Measurements from ENCODE around the gene DDAH1.

DDAH1 gene

DNA sequence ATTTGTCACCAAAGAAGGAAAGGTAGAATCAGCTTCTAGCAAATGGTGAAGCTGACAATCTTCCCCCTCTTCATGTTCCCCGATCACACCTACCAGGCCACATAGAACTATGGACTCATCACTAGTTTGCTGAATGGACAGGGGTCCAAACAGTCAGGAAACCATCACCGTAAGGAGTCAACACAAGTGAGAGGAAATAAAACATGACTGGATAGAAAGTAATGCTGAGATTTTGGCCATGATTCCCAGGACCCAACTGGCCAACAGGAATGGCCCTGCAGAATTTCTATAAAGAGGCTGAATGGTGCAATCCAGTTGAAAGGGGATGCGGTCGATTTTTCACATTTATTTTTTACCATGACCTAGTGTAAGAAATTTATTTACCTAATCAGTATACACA lies 10.7 kb downstream of the DDAH1 start:
- no peaks in the 10 kb centered on the region for H3K9me3 ChIP-seq (ENCODE audit: insufficient read depth, low read length)
- H2AFZ ChIP-seq (ENCODE audit: low read depth, low read length, severe bottlenecking), result no peak overlapping the region
- no peak overlapping the region for H3K4me3 ChIP-seq (ENCODE audit: insufficient read depth, low read length, poor library complexity, severe bottlenecking)
- no peaks in the 10 kb centered on the region for H3K9me2 ChIP-seq (replicated peaks; ENCODE audit: insufficient read depth, low read length)
- H3K36me3 ChIP-seq (ENCODE audit: low read length), result no peaks in the 10 kb centered on the region
- no peak overlapping the region for H3K4me2 ChIP-seq (ENCODE audit: low read depth, low read length, poor library complexity, severe bottlenecking)
- H3K27me3 ChIP-seq (ENCODE audit: low read length), result no peaks in the 10 kb centered on the region
- H3K27ac ChIP-seq (ENCODE audit: low read depth, low read length), result no peak overlapping the region
- no peak overlapping the region for H3K9ac ChIP-seq (ENCODE audit: low read length)
- no peaks in the 10 kb centered on the region for H3F3A ChIP-seq (ENCODE audit: insufficient read depth)
- 0 out of 2 replicates have a peak, but pooled peaks cover 6% of the 10 kb centered on the region for H4K20me1 ChIP-seq (ENCODE audit: low read depth, low read length)
- no peaks in the 10 kb centered on the region for H3K79me2 ChIP-seq (ENCODE audit: insufficient read depth, low read length)
- TF ChIP-seq, protein P1, sequence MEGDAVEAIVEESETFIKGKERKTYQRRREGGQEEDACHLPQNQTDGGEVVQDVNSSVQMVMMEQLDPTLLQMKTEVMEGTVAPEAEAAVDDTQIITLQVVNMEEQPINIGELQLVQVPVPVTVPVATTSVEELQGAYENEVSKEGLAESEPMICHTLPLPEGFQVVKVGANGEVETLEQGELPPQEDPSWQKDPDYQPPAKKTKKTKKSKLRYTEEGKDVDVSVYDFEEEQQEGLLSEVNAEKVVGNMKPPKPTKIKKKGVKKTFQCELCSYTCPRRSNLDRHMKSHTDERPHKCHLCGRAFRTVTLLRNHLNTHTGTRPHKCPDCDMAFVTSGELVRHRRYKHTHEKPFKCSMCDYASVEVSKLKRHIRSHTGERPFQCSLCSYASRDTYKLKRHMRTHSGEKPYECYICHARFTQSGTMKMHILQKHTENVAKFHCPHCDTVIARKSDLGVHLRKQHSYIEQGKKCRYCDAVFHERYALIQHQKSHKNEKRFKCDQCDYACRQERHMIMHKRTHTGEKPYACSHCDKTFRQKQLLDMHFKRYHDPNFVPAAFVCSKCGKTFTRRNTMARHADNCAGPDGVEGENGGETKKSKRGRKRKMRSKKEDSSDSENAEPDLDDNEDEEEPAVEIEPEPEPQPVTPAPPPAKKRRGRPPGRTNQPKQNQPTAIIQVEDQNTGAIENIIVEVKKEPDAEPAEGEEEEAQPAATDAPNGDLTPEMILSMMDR (IDR thresholded peaks at IDR 0.05; ENCODE audit: insufficient read depth, low read length, poor library complexity, severe bottlenecking), result no peak
- no peak for TF ChIP-seq EZH2phosphoT487 (conservative IDR thresholded peaks at IDR 0.05; ENCODE audit: low read length)

DNA sequence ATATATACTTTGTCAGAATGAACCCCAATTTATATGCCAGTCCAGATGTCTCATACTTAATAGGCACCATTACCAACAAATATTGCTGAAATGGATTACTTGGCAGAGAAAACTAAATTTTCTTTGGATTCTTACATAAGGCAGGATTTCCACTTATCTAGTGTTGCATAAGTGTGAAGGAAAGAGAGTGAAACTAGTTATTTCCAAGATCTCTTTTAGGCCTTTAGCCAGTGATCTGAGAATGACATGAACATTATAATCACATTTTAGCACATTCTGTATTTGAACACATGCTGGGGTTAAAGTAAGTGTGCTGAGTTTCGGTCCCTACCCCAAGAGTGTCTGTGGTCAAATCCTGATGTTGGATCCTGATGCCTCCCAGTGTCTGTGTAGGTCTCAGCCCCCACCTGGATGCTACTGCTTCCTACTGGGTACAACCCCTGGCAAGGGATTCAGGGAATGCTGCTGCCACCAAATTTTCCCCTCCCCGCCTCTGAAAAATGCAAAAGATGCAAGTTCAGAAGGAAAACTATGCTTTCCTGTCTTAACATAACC lies 11.2 kb downstream of the DDAH1 start:
- Histone ChIP-seq H3F3A (ENCODE audit: insufficient read depth) (no peaks in the 10 kb centered on the region), H3K9me2 (replicated peaks; ENCODE audit: insufficient read depth, low read length) (no peaks in the 10 kb centered on the region), H3K79me2 (ENCODE audit: insufficient read depth, low read length) (no peaks in the 10 kb centered on the region)

DNA sequence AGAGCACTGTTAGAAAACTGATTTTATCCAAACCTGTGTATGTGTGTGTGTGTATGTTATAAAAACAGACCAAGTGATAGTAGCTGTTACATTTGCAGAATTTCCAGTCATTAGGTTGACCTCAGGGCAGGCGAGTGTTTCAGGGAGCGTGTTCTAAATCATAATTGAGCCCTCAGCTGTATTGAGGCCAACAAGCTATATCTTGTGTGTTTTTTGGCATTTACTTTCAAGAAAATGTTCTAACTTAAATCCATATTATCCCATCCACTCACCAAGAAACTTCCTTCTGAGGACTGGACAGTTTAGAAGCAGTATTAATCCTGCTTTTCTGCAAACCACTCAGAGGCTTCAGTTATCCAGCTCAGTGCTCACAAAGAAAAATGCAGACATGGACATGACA lies 12.0 kb downstream of the DDAH1 start:
- Histone ChIP-seq H3K4me3 (ENCODE audit: insufficient read depth, low read length, poor library complexity, severe bottlenecking) (no peak overlapping the region), H3K9ac (ENCODE audit: low read length) (no peak overlapping the region), H3K9me2 (replicated peaks; ENCODE audit: insufficient read depth, low read length) (no peaks in the 10 kb centered on the region), H3K27ac (ENCODE audit: low read depth, low read length) (no peak overlapping the region), H2AFZ (ENCODE audit: low read depth, low read length, severe bottlenecking) (no peak overlapping the region), H4K20me1 (ENCODE audit: low read depth, low read length) (0 out of 2 replicates have a peak, but pooled peaks cover 6% of the 10 kb centered on the region), H3K79me2 (ENCODE audit: insufficient read depth, low read length) (no peaks in the 10 kb centered on the region), H3K27me3 (ENCODE audit: low read length) (no peaks in the 10 kb centered on the region), H3K4me2 (ENCODE audit: low read depth, low read length, poor library complexity, severe bottlenecking) (no peak overlapping the region), H3F3A (ENCODE audit: insufficient read depth) (no peaks in the 10 kb centered on the region), H3K36me3 (ENCODE audit: low read length) (no peaks in the 10 kb centered on the region), H3K9me3 (ENCODE audit: insufficient read depth, low read length) (no peaks in the 10 kb centered on the region)
- TF ChIP-seq, protein P1 (IDR thresholded peaks at IDR 0.05; ENCODE audit: insufficient read depth, low read length, poor library complexity, severe bottlenecking), result no peak
- TF ChIP-seq EZH2phosphoT487 (conservative IDR thresholded peaks at IDR 0.05; ENCODE audit: low read length), result no peak

More for the DNA sequence above, 11.2 kb downstream of the DDAH1 start:
- Histone ChIP-seq H3K27ac (ENCODE audit: low read depth, low read length) (no peak overlapping the region), H3K9ac (ENCODE audit: low read length) (no peak overlapping the region), H4K20me1 (ENCODE audit: low read depth, low read length) (0 out of 2 replicates have a peak, but pooled peaks cover 6% of the 10 kb centered on the region), H3K4me3 (ENCODE audit: insufficient read depth, low read length, poor library complexity, severe bottlenecking) (no peak overlapping the region), H3K9me3 (ENCODE audit: insufficient read depth, low read length) (no peaks in the 10 kb centered on the region), H2AFZ (ENCODE audit: low read depth, low read length, severe bottlenecking) (no peak overlapping the region), H3K36me3 (ENCODE audit: low read length) (no peaks in the 10 kb centered on the region), H3K27me3 (ENCODE audit: low read length) (no peaks in the 10 kb centered on the region), H3K4me2 (ENCODE audit: low read depth, low read length, poor library complexity, severe bottlenecking) (no peak overlapping the region)
- no peak for TF ChIP-seq EZH2phosphoT487 (conservative IDR thresholded peaks at IDR 0.05; ENCODE audit: low read length)
- TF ChIP-seq, protein P1 (IDR thresholded peaks at IDR 0.05; ENCODE audit: insufficient read depth, low read length, poor library complexity, severe bottlenecking), result no peak

Measured in SU-DHL-6 (cell line).